ENCODE data around the gene PRLH. TPM values are rescaled to one million over a fixed set of nuclear protein-coding genes. Genes with fewer than 3 reads are reported as not detected.

The PRLH gene
- total and polyA plus RNA-seq, 2 of the 13 experiments (the other 11 are each of a cell fraction or from before 2014, with no cell fraction given) = not detected

DNA sequence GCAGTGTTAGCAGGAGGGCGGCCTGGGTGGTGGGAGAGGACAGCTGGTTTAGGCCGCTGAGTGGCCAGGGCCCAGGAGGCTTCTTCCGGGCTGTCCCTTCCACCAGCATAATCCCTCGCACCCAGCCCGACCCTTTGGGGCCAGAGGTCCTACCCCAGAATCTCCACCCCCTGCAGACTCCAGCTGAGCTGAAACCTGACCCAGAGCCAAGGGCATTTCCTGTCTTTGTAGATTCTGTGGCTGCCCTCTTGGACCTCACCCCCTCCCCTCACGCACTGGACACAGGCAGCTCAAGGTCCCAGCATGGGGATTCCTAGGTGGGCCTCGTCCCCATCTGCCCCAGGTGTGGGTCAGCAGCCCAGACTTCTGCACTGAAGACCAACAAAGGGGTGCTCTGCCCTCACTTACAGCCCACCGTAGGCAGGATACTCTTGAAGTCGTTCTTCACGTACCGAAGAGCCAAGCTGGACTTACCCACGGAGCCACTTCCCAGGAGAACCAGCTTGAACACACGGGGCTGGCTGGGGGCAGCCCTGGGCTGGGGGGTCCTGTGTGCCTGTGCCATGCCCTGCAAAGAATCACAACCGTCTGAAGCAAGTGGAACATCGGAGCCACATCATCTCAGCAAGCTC, 19.3 kb downstream of the PRLH start (continued):
- TF ChIP-seq ZBED4 (CRISPR knock-in tag; IDR thresholded peaks at IDR 0.05; ENCODE audit: borderline replicate concordance) (peak; percentile 93; the same call in 1 of the 2 replicates), ZBTB42 (CRISPR knock-in tag; IDR thresholded peaks at IDR 0.05) (0 out of 2 replicates have a peak, but pooled peaks have one; percentile 47), NCOA1 (CRISPR knock-in tag; IDR thresholded peaks at IDR 0.05) (peak; percentile 96), TFDP2 (CRISPR knock-in tag; IDR thresholded peaks at IDR 0.05) (peak; percentile 74)

DNA sequence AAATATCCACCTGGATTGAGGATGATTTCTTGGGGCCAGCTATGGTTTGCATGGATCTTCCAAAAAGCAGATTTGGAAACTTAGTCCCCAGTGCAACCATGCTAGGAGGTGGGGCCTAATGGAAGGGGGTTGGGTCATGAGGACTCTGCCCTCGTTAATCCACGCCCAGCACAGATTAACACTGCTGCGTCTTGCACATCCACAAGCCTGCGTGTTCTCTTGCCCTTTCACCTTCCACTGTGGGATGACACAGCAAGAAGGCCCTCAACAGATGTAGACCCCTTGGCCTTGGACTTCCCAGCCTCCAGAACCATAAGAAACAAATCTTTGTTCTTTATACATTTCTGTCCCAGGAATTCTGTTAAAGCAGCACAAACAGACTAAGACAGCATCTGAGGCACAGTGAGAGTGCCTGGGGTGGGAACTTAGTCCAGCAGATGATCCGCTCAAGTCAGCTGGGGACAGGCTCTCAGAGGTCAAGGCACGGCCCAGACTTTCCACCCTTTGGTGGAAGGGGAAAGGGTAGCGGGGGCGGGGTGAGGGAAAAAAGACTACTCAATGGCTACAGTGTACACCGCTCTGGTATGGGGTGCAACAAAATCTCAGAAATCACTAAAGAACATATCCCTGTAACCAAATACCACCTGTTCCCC, 21.8 kb downstream of the PRLH start:
- H3K27ac ChIP-seq (ENCODE audit: extremely low read length, insufficient read depth, low read length) = no peak overlapping the region
- ATAC-seq = no peak
- H3K4me2 ChIP-seq (ENCODE audit: low read depth, low read length) = peak overlapping the region; percentile 87
- TF ChIP-seq TGIF2 (CRISPR knock-in tag; IDR thresholded peaks at IDR 0.05) (no peak), ZNF180 (CRISPR knock-in tag; IDR thresholded peaks at IDR 0.05; ENCODE audit: borderline replicate concordance, low read depth) (no peak), ZNF12 (CRISPR knock-in tag; IDR thresholded peaks at IDR 0.05) (peak; percentile 40; the same call in 1 of the 2 replicates), POLR2A (IDR thresholded peaks at IDR 0.05; ENCODE audit: insufficient read depth in 1 of 2, low read depth in 2 of 2, low read length in 2 of 2) (peak in 1 of 2 experiments; percentile 33; a peak in 1 of 4 replicates), HNF1A (IDR thresholded peaks at IDR 0.05; ENCODE audit: low read depth) (no peak), HNF1A (CRISPR knock-in tag; IDR thresholded peaks at IDR 0.05; ENCODE audit: borderline replicate concordance) (no peak), TBX2 (CRISPR knock-in tag; IDR thresholded peaks at IDR 0.05; ENCODE audit: borderline replicate concordance) (peak; percentile 43; the same call in 1 of the 2 replicates), NR2F6 (IDR thresholded peaks at IDR 0.05) (no peak; the same call in 1 of the 2 replicates), NR2F6 (CRISPR knock-in tag; IDR thresholded peaks at IDR 0.05) (peak; percentile 19; the same call in 1 of the 2 replicates)

More for the DNA sequence above, 21.8 kb downstream of the PRLH start:
- ChIA-PET POLR2A (interaction anchor here (1.4 kb wide), 1 partner anchor 12 kb away, joined by 3 read pairs; no protein-coding TSS in a partner anchor), CTCF (ENCODE audit: low intra/inter-chr PET ratio, low total read pairs) (no interaction called here)
- H3K79me2 ChIP-seq (ENCODE audit: insufficient read depth, low read length) = peaks cover 53% of the 10 kb centered on the region
- in situ Hi-C loops (cut with HindIII; ENCODE audit: extremely low pct_ligation_motif_present, low pct_unique_long_range_greater_than_20kb) (no loop called here), intact Hi-C loops (cut with micrococcal nuclease; ENCODE audit: unreplicated experiment) (no loop called here)
- FAIRE-seq (no peak), DNase-seq (ENCODE audit: low spot score) (no peak)
- H3K4me1 ChIP-seq (ENCODE audit: insufficient read depth, low read length) = peaks cover 97% of the 10 kb centered on the region
- BruUV-seq (replicated peaks) = no TSS peak
- no peak overlapping the region for H2AFZ ChIP-seq (ENCODE audit: low read length)
- 87% methylated on average over 9 of the region's 9 CpGs for WGBS (ENCODE audit: low lambda C conversion rate)
- H3K9ac ChIP-seq (ENCODE audit: insufficient read depth, low read depth, low read length) = no peak overlapping the region
- no peaks in the 10 kb centered on the region; a peak in 1 of 5 replicates for H3K27me3 ChIP-seq (ENCODE audit: control insufficient read depth in 1 of 2, insufficient read depth in 2 of 2, low read length in 2 of 2)
- H3K36me3 ChIP-seq (replicated peaks in 1 of 2; ENCODE audit: control insufficient read depth in 1 of 2, insufficient read depth in 2 of 2, low read length in 2 of 2) = peaks cover 11% of the 10 kb centered on the region in 2 experiments; a peak in 4 of 5 replicates
- H4K20me1 ChIP-seq (ENCODE audit: insufficient read depth, low read length) = peaks cover 3% of the 10 kb centered on the region; the same call in 1 of the 2 replicates
- no peaks in the 10 kb centered on the region for H3K9me3 ChIP-seq (ENCODE audit: low read length)
- H3K4me3 ChIP-seq (replicated peaks in 1 of 3; ENCODE audit: insufficient read depth in 1 of 3, low read depth in 2 of 3, low read length in 3 of 3) = peak overlapping the region; percentile 28 to 80 (median 76); a peak in 5 of 6 replicates
